H9 (cell line): Measurements from ENCODE around the gene WASF3. TPM values are rescaled to one million over a fixed set of nuclear protein-coding genes. Genes with fewer than 3 reads are reported as not detected.

Source experiments
- DNase-seq: peaks from one replicate; pipeline ENCODE4 v3.0.0-alpha.2; 2017
- H2AFZ ChIP-seq: one replicate; pipeline ENCODE4 v1.6.1; 2013; ENCODE audit warnings: mild to moderate bottlenecking, low read length, control low read depth, moderate library complexity
- H2AK5ac ChIP-seq: 2 replicates; pipeline ENCODE4 v1.6.1; 2013; ENCODE audit warnings: low read length, control low read depth, mixed read lengths; ENCODE audit not compliant: insufficient read length
- H2BK120ac ChIP-seq: one replicate; pipeline ENCODE4 v1.6.1; 2013; ENCODE audit warnings: low read depth, mild to moderate bottlenecking, low read length, control low read depth, inconsistent platforms; ENCODE audit not compliant: poor library complexity, severe bottlenecking
- H2BK12ac ChIP-seq: 2 replicates; pipeline ENCODE4 v1.6.1; 2013; ENCODE audit warnings: low read length, control low read depth, mixed read lengths, low read depth; ENCODE audit not compliant: insufficient read length
- H2BK15ac ChIP-seq: 2 replicates; pipeline ENCODE4 v1.6.1; 2013; ENCODE audit warnings: low read depth, low read length, control low read depth
- H2BK20ac ChIP-seq: one replicate; pipeline ENCODE4 v1.6.1; 2013; ENCODE audit warnings: low read depth, mild to moderate bottlenecking, low read length, control low read depth, inconsistent platforms; ENCODE audit not compliant: poor library complexity, severe bottlenecking
- H2BK5ac ChIP-seq: 2 replicates; pipeline ENCODE4 v1.6.1; 2013; ENCODE audit warnings: low read length, control low read depth, mixed read lengths; ENCODE audit not compliant: insufficient read length
- H3K14ac ChIP-seq: 2 replicates; pipeline ENCODE4 v1.6.1; 2013; ENCODE audit warnings: low read length, control low read depth; ENCODE audit not compliant: insufficient read depth
- H3K18ac ChIP-seq: 2 replicates; pipeline ENCODE4 v1.6.1; 2013; ENCODE audit warnings: low read depth, mild to moderate bottlenecking, mixed read lengths, low read length, control low read depth; ENCODE audit not compliant: insufficient read length
- H3K23ac ChIP-seq: 2 replicates; pipeline ENCODE4 v1.6.1; 2013; ENCODE audit warnings: low read length, control low read depth, mixed read lengths, low read depth; ENCODE audit not compliant: insufficient read length
- H3K23me2 ChIP-seq: 2 replicates; pipeline ENCODE4 v1.6.1; 2013; ENCODE audit warnings: low read depth, mild to moderate bottlenecking, mixed read lengths, low read length, control low read depth; ENCODE audit not compliant: insufficient read length, poor library complexity, severe bottlenecking
- H3K27ac ChIP-seq: 2 replicates; pipeline ENCODE4 v1.5.1; 2013; ENCODE audit warnings: low read length, control low read depth, mixed read lengths, low read depth; ENCODE audit not compliant: insufficient read length
- H3K27me3 ChIP-seq: 2 replicates; pipeline ENCODE4 v1.6.1; 2013; ENCODE audit warnings: low read length, control low read depth, inconsistent platforms; ENCODE audit not compliant: insufficient read depth
- H3K4ac ChIP-seq: 2 replicates; pipeline ENCODE4 v1.6.1; 2013; ENCODE audit warnings: low read depth, mild to moderate bottlenecking, control low read depth, inconsistent platforms, low read length, moderate library complexity
- H3K4me1 ChIP-seq: 2 replicates; pipeline ENCODE4 v1.6.1; 2013; ENCODE audit warnings: low read length, control low read depth, inconsistent platforms; ENCODE audit not compliant: insufficient read depth
- H3K4me2 ChIP-seq: 2 replicates; pipeline ENCODE4 v1.6.1; 2013; ENCODE audit warnings: low read length, control low read depth, mixed read lengths; ENCODE audit not compliant: insufficient read length, insufficient read depth
- H3K56ac ChIP-seq: 2 replicates; pipeline ENCODE4 v1.6.1; 2013; ENCODE audit warnings: low read depth, mild to moderate bottlenecking, mixed read lengths, low read length, control low read depth; ENCODE audit not compliant: insufficient read length
- H3K79me1 ChIP-seq: 2 replicates; pipeline ENCODE4 v1.6.1; 2013; ENCODE audit warnings: low read depth, mild to moderate bottlenecking, moderate library complexity, low read length, control low read depth, inconsistent platforms; ENCODE audit not compliant: insufficient read depth, poor library complexity, severe bottlenecking
- H3K79me2 ChIP-seq: 2 replicates; pipeline ENCODE4 v1.6.1; 2013; ENCODE audit warnings: low read length, control low read depth, inconsistent platforms; ENCODE audit not compliant: insufficient read depth
- H3K9ac ChIP-seq: 2 replicates; pipeline ENCODE4 v1.6.1; 2013; ENCODE audit warnings: low read length, control low read depth, mixed read lengths; ENCODE audit not compliant: insufficient read length; ENCODE audit errors: extremely low read depth
- H3K9me3 ChIP-seq: one replicate; pipeline ENCODE4 v1.6.1; 2013; ENCODE audit warnings: low read depth, low read length, inconsistent platforms; ENCODE audit not compliant: control insufficient read depth
- H3T11ph ChIP-seq: one replicate; pipeline ENCODE4 v1.6.1; 2013; ENCODE audit warnings: mild to moderate bottlenecking, low read length, control low read depth, inconsistent platforms
- H4K20me1 ChIP-seq: one replicate; pipeline ENCODE4 v1.6.1; 2013; ENCODE audit not compliant: control insufficient read depth, insufficient read length, insufficient read depth
- H4K5ac ChIP-seq: 2 replicates; pipeline ENCODE4 v1.6.1; 2013; ENCODE audit warnings: low read depth, mild to moderate bottlenecking, mixed read lengths, low read length, control low read depth; ENCODE audit not compliant: insufficient read length
- H4K8ac ChIP-seq: replicated peaks from 2 replicates; pipeline ENCODE4 v1.6.1; 2013; ENCODE audit warnings: low read length, control low read depth, mixed read lengths, low read depth; ENCODE audit not compliant: insufficient read length
- H4K91ac ChIP-seq: 2 replicates; pipeline ENCODE4 v1.6.1; 2013; ENCODE audit warnings: low read depth, mild to moderate bottlenecking, moderate library complexity, mixed read lengths, low read length, control low read depth; ENCODE audit not compliant: insufficient read length
- H3K27ac Mint-ChIP-seq, 3 experiments: 2 replicates in 2 of 3; 3 replicates in 1 of 3; pipeline ENCODE4 v1.8.0; 2020 to 2021; ENCODE audit warnings: mixed read lengths in 3 of 3, mild to moderate bottlenecking in 1 of 3, moderate library complexity in 1 of 3
- H3K27me3 Mint-ChIP-seq: 2 replicates; pipeline ENCODE4 v1.8.0; 2021; ENCODE audit warnings: low read depth, mild to moderate bottlenecking, moderate library complexity, mixed read lengths
- H3K36me3 Mint-ChIP-seq, 3 experiments: 2 replicates in 2 of 3; 3 replicates in 1 of 3; pipeline ENCODE4 v1.8.0; 2020 to 2021; ENCODE audit warnings: low read depth in 3 of 3, mixed read lengths in 3 of 3; ENCODE audit not compliant: insufficient read depth in 1 of 3
- H3K4me1 Mint-ChIP-seq, 2 experiments: 2 replicates each; pipeline ENCODE4 v1.8.0; 2020; ENCODE audit warnings: mixed read lengths in 2 of 2
- H3K4me3 Mint-ChIP-seq, 2 experiments: 2 replicates in 1 of 2; 3 replicates in 1 of 2; pipeline ENCODE4 v1.8.0; 2020 to 2021; ENCODE audit warnings: mild to moderate bottlenecking in 2 of 2, mixed read lengths in 2 of 2, moderate library complexity in 1 of 2
- H3K9me3 Mint-ChIP-seq, 2 experiments: 2 replicates in 1 of 2; 3 replicates in 1 of 2; pipeline ENCODE4 v1.8.0; 2020; ENCODE audit warnings: mild to moderate bottlenecking in 2 of 2, mixed read lengths in 2 of 2, moderate library complexity in 1 of 2
- WGBS: extraction: QIAGEN DNeasy Blood & Tissue Kit; methylation state at CpG from one replicate; pipeline ENCODE4 v1.1.7; 2013; ENCODE audit warnings: missing lambda C conversion rate, low lambda C conversion rate, mixed read lengths; ENCODE audit not compliant: insufficient read length; ENCODE audit errors: extremely low coverage; 5-methylcytosine and 5-hydroxymethylcytosine counted together
- total RNA-seq: library from RNA; stranded (reverse); gene quantifications from 2 replicates; pipeline ENCODE4 v1.2.1, GENCODE V29; 2021
- TF ChIP-seq, protein P1 (sequence below): fragments of 200-600 bp; sonication (generic); conservative IDR thresholded peaks from 3 replicates; pipeline ENCODE4 v1.8.0; 2021; ENCODE audit warnings: antibody characterized with exemption, mild to moderate bottlenecking

Gene WASF3
- total RNA-seq, 1 experiment from 2014 or later, result 22.2 TPM

- H3K4me3 Mint-ChIP-seq, result no peak overlapping the region
- no peak for DNase-seq
- no peaks in the 10 kb centered on the region for H3K27me3 Mint-ChIP-seq
- H2BK5ac ChIP-seq, result no peak overlapping the region
- H4K91ac ChIP-seq, result no peak overlapping the region
- H3K79me1 ChIP-seq, result no peaks in the 10 kb centered on the region
- no peak overlapping the region for H3K4ac ChIP-seq
- H3K36me3 Mint-ChIP-seq, result peaks cover 35 to 40% (median 37%) of the 10 kb centered on the region in 3 experiments
- no peak overlapping the region for H2AFZ ChIP-seq
- H4K20me1 ChIP-seq, result no peaks in the 10 kb centered on the region
- peaks cover 1 to 4% of the 10 kb centered on the region in 2 experiments for H3K4me1 Mint-ChIP-seq
- no peak overlapping the region for H3K14ac ChIP-seq
- H3K27ac ChIP-seq, result no peak overlapping the region
- H3K18ac ChIP-seq, result no peak overlapping the region
- H3K4me2 ChIP-seq, result no peak overlapping the region
- no peak overlapping the region for H3K9ac ChIP-seq
- H2BK12ac ChIP-seq, result no peak overlapping the region
- H3K9me3 ChIP-seq, result no peaks in the 10 kb centered on the region
- H2AK5ac ChIP-seq, result no peak overlapping the region
- H2BK20ac ChIP-seq, result no peak overlapping the region
- no peaks in the 10 kb centered on the region for H3K9me3 Mint-ChIP-seq
- no peaks in the 10 kb centered on the region for H3K4me1 ChIP-seq
- no CpG with 5 or more reads among the region's 22 CpGs for WGBS
- H2BK120ac ChIP-seq, result no peak overlapping the region
- no peak overlapping the region for H2BK15ac ChIP-seq
- TF ChIP-seq, protein P1, sequence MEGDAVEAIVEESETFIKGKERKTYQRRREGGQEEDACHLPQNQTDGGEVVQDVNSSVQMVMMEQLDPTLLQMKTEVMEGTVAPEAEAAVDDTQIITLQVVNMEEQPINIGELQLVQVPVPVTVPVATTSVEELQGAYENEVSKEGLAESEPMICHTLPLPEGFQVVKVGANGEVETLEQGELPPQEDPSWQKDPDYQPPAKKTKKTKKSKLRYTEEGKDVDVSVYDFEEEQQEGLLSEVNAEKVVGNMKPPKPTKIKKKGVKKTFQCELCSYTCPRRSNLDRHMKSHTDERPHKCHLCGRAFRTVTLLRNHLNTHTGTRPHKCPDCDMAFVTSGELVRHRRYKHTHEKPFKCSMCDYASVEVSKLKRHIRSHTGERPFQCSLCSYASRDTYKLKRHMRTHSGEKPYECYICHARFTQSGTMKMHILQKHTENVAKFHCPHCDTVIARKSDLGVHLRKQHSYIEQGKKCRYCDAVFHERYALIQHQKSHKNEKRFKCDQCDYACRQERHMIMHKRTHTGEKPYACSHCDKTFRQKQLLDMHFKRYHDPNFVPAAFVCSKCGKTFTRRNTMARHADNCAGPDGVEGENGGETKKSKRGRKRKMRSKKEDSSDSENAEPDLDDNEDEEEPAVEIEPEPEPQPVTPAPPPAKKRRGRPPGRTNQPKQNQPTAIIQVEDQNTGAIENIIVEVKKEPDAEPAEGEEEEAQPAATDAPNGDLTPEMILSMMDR, result no peak
- no peaks in the 10 kb centered on the region for H3K79me2 ChIP-seq
- no peak overlapping the region for H3T11ph ChIP-seq
- H3K27ac Mint-ChIP-seq, result no peak overlapping the region
- H3K23ac ChIP-seq, result no peak overlapping the region
- no peak overlapping the region for H4K5ac ChIP-seq
- no peak overlapping the region for H3K56ac ChIP-seq
- H3K27me3 ChIP-seq, result no peaks in the 10 kb centered on the region
- H3K23me2 ChIP-seq, result peaks cover 3% of the 10 kb centered on the region
- H4K8ac ChIP-seq, result no peak overlapping the region
Measured at GRCh38 chr13:26685606-26686005, 128.1 kb downstream of the WASF3 start.
